A673 (cell line): ENCODE data around the gene U2SURP. TPM values are rescaled to one million over a fixed set of nuclear protein-coding genes. Genes with fewer than 3 reads are reported as not detected.

Experiments
- BruUV-seq: library from RNA; stranded (reverse); fragments of 400-500 nt; replicated peaks from 2 replicates; lab custom pipeline; 2021; lab: Mats Ljungman, UMichigan
- CTCF ChIA-PET: fragments of 300-600 bp; sonication (Branson Sonifier 250); formaldehyde crosslinking; loops from one replicate; lab custom pipeline; 2022; ENCODE audit warnings: antibody characterized with exemption; lab: Charles Lee
- POLR2A ChIA-PET: fragments of 300-600 bp; sonication (Branson Sonifier 250); formaldehyde crosslinking; loops from one replicate; lab custom pipeline; 2022; ENCODE audit warnings: antibody characterized with exemption; ENCODE audit not compliant: low non-redundant PET; lab: Charles Lee
- DNase-seq: peaks from one replicate; pipeline ENCODE4 v3.0.0-alpha.2; 2015; ENCODE audit warnings: low spot score
- H3K27ac ChIP-seq: fragments of 200-600 bp; sonication (generic); 2 replicates; pipeline ENCODE4 v1.5.1; 2016; ENCODE audit warnings: mixed run types, low read depth, mild to moderate bottlenecking, mixed read lengths, antibody characterized with exemption, low read length; ENCODE audit not compliant: poor library complexity, severe bottlenecking
- H3K27me3 ChIP-seq: fragments of 200-600 bp; sonication (generic); replicated peaks from 2 replicates; pipeline ENCODE4 v1.6.1; 2017; ENCODE audit warnings: mixed run types, low read depth, mild to moderate bottlenecking, mixed read lengths, antibody characterized with exemption, low read length; ENCODE audit not compliant: insufficient read depth, poor library complexity
- H3K36me3 ChIP-seq: fragments of 200-600 bp; sonication (generic); 2 replicates; pipeline ENCODE4 v1.6.1; 2016; ENCODE audit warnings: mixed run types, mild to moderate bottlenecking, mixed read lengths, antibody characterized with exemption, low read length; ENCODE audit not compliant: insufficient read depth, poor library complexity, severe bottlenecking
- H3K4me1 ChIP-seq: fragments of 200-600 bp; sonication (generic); 2 replicates; pipeline ENCODE4 v1.6.1; 2017; ENCODE audit warnings: mixed run types, mild to moderate bottlenecking, mixed read lengths, antibody characterized with exemption, low read length; ENCODE audit not compliant: insufficient read depth, poor library complexity, severe bottlenecking
- H3K4me3 ChIP-seq: fragments of 200-600 bp; sonication (generic); 2 replicates; pipeline ENCODE4 v1.5.1; 2016; ENCODE audit warnings: low read depth, mixed run types, mild to moderate bottlenecking, mixed read lengths, low read length; ENCODE audit not compliant: poor library complexity, severe bottlenecking
- H3K9me3 ChIP-seq: fragments of 200-600 bp; sonication (generic); 2 replicates; pipeline ENCODE4 v1.6.1; 2016; ENCODE audit warnings: mixed run types, low read depth, mild to moderate bottlenecking, mixed read lengths, antibody characterized with exemption, low read length; ENCODE audit not compliant: poor library complexity, severe bottlenecking
- EZH2 ChIP-seq: fragments of 200-600 bp; sonication (generic); IDR thresholded peaks from 2 replicates; pipeline ENCODE4 v1.6.1; 2017; ENCODE audit warnings: borderline replicate concordance, low read depth, mild to moderate bottlenecking, mixed read lengths, antibody characterized with exemption, low read length; ENCODE audit not compliant: poor library complexity, severe bottlenecking
- intact Hi-C: fragments of 100-400 bp; cut with micrococcal nuclease; formaldehyde crosslinking; loops from one replicate; pipeline ENCODE4 v1.10.0; 2022; ENCODE audit not compliant: unreplicated experiment
- total RNA-seq: library from RNA; stranded (reverse); gene quantifications from 2 replicates; pipeline ENCODE4 v1.2.3, GENCODE V29; 2021
- TF ChIP-seq, protein P1 (sequence below): fragments of 300-800, 200-600 bp; sonication (generic); conservative IDR thresholded peaks from 2 replicates; pipeline ENCODE4 v1.5.1; 2017; ENCODE audit warnings: low read depth, mild to moderate bottlenecking, antibody characterized with exemption, low read length, moderate library complexity, mixed read lengths

The U2SURP gene
- total RNA-seq, 1 experiment from 2014 or later = 165 TPM

DNA sequence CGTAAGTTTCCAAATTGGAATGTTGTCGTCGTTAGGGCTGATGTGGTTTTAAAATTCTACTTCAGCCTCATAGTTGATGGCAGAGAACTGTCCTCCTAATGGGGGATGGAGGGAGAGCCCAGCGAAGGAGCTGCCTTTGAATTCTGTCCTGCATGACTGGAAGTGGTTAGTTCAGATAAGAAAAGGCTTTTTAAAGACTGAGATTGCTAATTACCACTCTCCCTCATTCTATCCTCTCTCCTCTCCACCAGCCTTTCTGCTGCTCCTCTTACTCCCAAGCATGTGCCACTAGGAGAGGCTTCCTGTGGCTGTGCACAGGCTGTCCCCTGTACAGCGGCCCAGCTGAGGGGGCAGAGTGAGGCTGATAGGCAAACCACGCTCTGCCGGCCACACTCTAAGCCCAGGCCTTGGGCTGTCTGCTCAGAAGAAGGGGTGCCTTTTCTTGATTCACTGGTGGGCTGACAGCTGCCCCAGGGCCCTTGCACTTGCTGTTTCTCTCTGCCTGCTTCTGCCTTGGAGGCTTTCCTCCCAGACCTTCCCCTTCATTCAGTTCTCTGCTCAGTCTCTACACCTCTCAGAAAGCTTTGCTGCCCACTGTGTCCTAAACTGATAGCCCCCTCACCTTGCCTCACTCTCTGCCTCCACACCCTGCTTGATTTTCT, 29.1 kb upstream of the U2SURP start:
- Histone ChIP-seq H3K36me3 (no peaks in the 10 kb centered on the region), H3K27ac (no peak overlapping the region), H3K9me3 (no peaks in the 10 kb centered on the region), H3K27me3 (no peaks in the 10 kb centered on the region), H3K4me3 (no peak overlapping the region), H3K4me1 (no peaks in the 10 kb centered on the region)
- ChIA-PET POLR2A (no interaction called here), CTCF (no interaction called here)
- no peak for DNase-seq
- TF ChIP-seq EZH2 = no peak
- TF ChIP-seq, protein P1, sequence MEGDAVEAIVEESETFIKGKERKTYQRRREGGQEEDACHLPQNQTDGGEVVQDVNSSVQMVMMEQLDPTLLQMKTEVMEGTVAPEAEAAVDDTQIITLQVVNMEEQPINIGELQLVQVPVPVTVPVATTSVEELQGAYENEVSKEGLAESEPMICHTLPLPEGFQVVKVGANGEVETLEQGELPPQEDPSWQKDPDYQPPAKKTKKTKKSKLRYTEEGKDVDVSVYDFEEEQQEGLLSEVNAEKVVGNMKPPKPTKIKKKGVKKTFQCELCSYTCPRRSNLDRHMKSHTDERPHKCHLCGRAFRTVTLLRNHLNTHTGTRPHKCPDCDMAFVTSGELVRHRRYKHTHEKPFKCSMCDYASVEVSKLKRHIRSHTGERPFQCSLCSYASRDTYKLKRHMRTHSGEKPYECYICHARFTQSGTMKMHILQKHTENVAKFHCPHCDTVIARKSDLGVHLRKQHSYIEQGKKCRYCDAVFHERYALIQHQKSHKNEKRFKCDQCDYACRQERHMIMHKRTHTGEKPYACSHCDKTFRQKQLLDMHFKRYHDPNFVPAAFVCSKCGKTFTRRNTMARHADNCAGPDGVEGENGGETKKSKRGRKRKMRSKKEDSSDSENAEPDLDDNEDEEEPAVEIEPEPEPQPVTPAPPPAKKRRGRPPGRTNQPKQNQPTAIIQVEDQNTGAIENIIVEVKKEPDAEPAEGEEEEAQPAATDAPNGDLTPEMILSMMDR = no peak
- intact Hi-C loops = no loop called here
- BruUV-seq = no TSS peak

DNA sequence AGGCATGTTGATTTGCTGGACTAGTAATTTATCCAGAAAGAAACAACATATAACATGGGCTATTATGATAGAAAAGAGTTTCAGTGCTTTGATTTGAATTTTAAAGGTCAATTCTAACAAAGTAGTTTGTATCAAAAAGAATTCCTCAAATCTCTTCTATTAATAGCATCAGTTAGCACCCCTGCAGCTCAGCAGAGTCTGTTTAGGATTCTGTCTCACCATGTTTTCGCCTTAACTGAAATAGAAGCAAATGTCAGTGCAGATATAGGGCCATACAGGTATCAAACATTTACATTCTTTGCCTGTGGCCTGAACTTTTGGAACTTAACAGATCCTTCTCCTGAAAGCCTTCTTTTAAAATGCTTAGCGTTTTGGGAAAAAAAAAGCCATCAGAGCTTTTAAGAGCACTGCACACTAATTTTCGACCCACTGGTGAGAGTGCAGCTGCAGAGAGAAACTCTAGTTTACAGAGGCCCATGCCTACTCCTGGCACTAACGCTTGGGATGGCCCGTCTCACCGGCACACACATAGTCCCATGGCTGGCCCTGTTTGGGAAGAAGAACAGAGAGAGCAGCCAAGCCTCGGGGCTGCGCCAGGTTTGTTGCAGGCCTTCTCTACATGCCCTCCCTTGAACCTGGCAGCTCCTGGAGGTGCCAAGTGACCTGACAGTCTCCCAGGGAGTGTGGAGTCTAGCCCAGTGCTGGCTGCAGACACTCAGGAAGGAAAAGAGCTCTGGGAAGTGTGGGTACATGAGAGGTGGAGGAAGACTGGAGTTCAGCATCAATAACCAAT, 28.0 kb upstream of the U2SURP start:
- Histone ChIP-seq H3K36me3 (no peaks in the 10 kb centered on the region), H3K27ac (no peak overlapping the region), H3K4me3 (no peak overlapping the region), H3K9me3 (no peaks in the 10 kb centered on the region), H3K4me1 (no peaks in the 10 kb centered on the region), H3K27me3 (no peaks in the 10 kb centered on the region)
- no peak for TF ChIP-seq EZH2
- no TSS peak for BruUV-seq
- CTCF ChIA-PET = no interaction called here
- POLR2A ChIA-PET = no interaction called here
- DNase-seq = no peak
- intact Hi-C loops = no loop called here

GRCh38 chr3:142975316-142975995, 25.9 kb upstream of the U2SURP start:
- DNase-seq = no peak
- Histone ChIP-seq H3K27me3 (no peaks in the 10 kb centered on the region), H3K4me1 (no peaks in the 10 kb centered on the region), H3K9me3 (no peaks in the 10 kb centered on the region), H3K36me3 (no peaks in the 10 kb centered on the region), H3K4me3 (no peak overlapping the region), H3K27ac (no peak overlapping the region)
- TF ChIP-seq EZH2 = no peak
- TF ChIP-seq, protein P1 = no peak
- ChIA-PET POLR2A (no interaction called here), CTCF (no interaction called here)
- BruUV-seq = no TSS peak
- intact Hi-C loops = no loop called here
